ENCODE measurements around the gene IMPDH1.

Gene IMPDH1

GRCh38 chr7:128365432-128365831 lies 44.4 kb downstream of the IMPDH1 start:
- no peak overlapping the region for H3K4me3 ChIP-seq (ENCODE audit: low read length)
- TF ChIP-seq, protein P1, sequence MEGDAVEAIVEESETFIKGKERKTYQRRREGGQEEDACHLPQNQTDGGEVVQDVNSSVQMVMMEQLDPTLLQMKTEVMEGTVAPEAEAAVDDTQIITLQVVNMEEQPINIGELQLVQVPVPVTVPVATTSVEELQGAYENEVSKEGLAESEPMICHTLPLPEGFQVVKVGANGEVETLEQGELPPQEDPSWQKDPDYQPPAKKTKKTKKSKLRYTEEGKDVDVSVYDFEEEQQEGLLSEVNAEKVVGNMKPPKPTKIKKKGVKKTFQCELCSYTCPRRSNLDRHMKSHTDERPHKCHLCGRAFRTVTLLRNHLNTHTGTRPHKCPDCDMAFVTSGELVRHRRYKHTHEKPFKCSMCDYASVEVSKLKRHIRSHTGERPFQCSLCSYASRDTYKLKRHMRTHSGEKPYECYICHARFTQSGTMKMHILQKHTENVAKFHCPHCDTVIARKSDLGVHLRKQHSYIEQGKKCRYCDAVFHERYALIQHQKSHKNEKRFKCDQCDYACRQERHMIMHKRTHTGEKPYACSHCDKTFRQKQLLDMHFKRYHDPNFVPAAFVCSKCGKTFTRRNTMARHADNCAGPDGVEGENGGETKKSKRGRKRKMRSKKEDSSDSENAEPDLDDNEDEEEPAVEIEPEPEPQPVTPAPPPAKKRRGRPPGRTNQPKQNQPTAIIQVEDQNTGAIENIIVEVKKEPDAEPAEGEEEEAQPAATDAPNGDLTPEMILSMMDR (conservative IDR thresholded peaks at IDR 0.05; ENCODE audit: low read length) = no peak
- DNase-seq (ENCODE audit: low read depth) = no peak

- no peak overlapping the region for H3K4me3 ChIP-seq (ENCODE audit: low read length)
- no peak for DNase-seq (ENCODE audit: low read depth)
- TF ChIP-seq, protein P1 (conservative IDR thresholded peaks at IDR 0.05; ENCODE audit: low read length) = no peak
Observed at GRCh38 chr7:128364166-128364870, 45.5 kb downstream of the IMPDH1 start.

GRCh38 chr7:128363261-128363721 lies 46.5 kb downstream of the IMPDH1 start:
- TF ChIP-seq, protein P1 (conservative IDR thresholded peaks at IDR 0.05; ENCODE audit: low read length) = no peak
- no peak overlapping the region for H3K4me3 ChIP-seq (ENCODE audit: low read length)
- DNase-seq (ENCODE audit: low read depth) = no peak

- no peak overlapping the region for H3K4me3 ChIP-seq (ENCODE audit: low read length)
- TF ChIP-seq, protein P1 (conservative IDR thresholded peaks at IDR 0.05; ENCODE audit: low read length) = no peak
Observed at GRCh38 chr7:128362670-128363069, 47.1 kb downstream of the IMPDH1 start.

GRCh38 chr7:128361411-128362379 lies 48.1 kb downstream of the IMPDH1 start, which contains the start of gene PRRT4:
Gene PRRT4 (minus strand): TSS chr7:128361690.
- TF ChIP-seq, protein P1 (conservative IDR thresholded peaks at IDR 0.05; ENCODE audit: low read length) = no peak
- DNase-seq (ENCODE audit: low read depth) = no peak
- H3K4me3 ChIP-seq (ENCODE audit: low read length) = peak within 1 kb of the TSS; percentile 43

More at GRCh38 chr7:128362670-128363069, 47.1 kb downstream of the IMPDH1 start:
- DNase-seq (ENCODE audit: low read depth) = peak; percentile 15

DNA sequence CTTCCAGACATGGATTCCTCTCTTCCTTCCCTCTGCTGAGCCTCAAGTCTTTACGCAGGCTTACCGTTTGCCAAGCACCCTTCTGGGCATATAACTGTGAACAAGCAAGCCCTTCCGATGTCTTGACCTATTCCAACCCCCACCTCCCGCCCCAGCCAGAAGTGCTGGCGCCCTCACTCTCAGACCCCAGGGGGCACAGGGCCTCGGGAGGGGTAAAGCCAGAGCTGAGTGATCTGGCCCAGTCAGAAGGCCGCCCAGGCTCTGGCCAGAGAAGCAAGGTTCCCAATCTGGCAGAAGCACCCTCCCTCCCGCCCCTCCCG lies 49.5 kb downstream of the IMPDH1 start:
- TF ChIP-seq, protein P1 (conservative IDR thresholded peaks at IDR 0.05; ENCODE audit: low read length) = no peak
- no peak overlapping the region for H3K4me3 ChIP-seq (ENCODE audit: low read length)

More for the DNA sequence above, 49.5 kb downstream of the IMPDH1 start:
- no peak for DNase-seq (ENCODE audit: low read depth)
